ENCODE data around the gene DLG5.
A peak's percentile ranks its signal among the peaks of the same experiment; 100 is the strongest.

DLG5 gene, protein sequence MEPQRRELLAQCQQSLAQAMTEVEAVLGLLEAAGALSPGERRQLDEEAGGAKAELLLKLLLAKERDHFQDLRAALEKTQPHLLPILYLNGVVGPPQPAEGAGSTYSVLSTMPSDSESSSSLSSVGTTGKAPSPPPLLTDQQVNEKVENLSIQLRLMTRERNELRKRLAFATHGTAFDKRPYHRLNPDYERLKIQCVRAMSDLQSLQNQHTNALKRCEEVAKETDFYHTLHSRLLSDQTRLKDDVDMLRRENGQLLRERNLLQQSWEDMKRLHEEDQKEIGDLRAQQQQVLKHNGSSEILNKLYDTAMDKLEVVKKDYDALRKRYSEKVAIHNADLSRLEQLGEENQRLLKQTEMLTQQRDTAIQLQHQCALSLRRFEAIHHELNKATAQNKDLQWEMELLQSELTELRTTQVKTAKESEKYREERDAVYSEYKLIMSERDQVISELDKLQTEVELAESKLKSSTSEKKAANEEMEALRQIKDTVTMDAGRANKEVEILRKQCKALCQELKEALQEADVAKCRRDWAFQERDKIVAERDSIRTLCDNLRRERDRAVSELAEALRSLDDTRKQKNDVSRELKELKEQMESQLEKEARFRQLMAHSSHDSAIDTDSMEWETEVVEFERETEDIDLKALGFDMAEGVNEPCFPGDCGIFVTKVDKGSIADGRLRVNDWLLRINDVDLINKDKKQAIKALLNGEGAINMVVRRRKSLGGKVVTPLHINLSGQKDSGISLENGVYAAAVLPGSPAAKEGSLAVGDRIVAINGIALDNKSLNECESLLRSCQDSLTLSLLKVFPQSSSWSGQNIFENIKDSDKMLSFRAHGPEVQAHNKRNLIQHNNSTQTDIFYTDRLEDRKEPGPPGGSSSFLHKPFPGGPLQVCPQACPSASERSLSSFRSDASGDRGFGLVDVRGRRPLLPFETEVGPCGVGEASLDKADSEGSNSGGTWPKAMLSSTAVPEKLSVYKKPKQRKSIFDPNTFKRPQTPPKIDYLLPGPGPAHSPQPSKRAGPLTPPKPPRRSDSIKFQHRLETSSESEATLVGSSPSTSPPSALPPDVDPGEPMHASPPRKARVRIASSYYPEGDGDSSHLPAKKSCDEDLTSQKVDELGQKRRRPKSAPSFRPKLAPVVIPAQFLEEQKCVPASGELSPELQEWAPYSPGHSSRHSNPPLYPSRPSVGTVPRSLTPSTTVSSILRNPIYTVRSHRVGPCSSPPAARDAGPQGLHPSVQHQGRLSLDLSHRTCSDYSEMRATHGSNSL (N-terminal part only)

DNA sequence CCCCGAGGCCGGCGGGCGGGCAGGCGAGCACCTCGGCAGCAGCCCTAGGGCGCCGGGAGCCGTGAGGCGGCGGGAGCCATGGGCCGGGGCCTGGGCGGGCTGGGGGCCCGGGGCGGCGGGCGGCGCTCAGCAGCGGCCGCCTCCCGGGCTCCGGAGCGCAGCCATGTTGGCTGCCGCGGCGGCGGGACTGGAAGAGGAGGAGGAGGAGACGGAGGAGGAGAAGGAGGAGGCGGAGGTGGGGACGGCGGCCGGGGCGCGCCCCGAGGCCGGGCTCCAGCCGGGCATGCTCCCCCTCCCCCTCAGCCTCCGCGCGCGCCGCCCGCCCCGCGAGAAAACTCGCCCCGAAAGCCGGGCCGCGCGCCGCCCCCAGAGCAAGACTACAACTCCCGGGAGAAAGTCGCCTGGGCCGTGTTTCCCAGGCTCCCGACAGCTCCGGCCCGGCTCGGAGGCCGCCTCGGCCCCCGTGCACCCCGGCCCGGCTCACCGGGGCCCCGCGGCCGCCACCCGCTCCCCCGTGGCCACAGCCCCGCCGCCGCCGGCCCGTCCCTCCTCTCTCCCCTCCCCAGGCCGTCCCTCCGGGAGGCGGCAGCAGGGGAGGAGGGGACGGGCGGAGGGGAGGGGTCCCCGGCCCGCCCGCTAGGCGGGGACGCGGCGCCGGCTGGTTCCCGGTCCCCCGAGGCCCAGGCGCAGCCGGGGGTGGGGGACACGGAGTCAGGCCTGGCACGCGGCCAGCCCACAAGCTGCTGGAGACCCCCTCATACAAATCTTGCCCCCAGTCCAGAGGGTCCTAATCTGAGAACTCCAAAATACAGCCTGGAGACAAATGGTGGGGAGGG is at the start of gene DLG5:
TSS of gene DLG5 (minus strand) at position 190 of the 836 bp plus-strand sequence. CDS start 235 bp downstream, outside the sequence.
- Histone ChIP-seq H3K27me3 (ENCODE audit: control insufficient read depth, insufficient read depth, low read length) (peaks cover 9% of the 10 kb centered on the region; the same call in 1 of the 2 replicates), H3K27ac (ENCODE audit: low read depth, low read length) (peak within 1 kb of the TSS; percentile 56), H3K36me3 (ENCODE audit: control insufficient read depth, insufficient read depth, low read length) (0 out of 2 replicates have a peak, but pooled peaks cover 9% of the 10 kb centered on the region), H3K4me1 (ENCODE audit: control insufficient read depth, insufficient read depth, low read length) (peaks cover 32% of the 10 kb centered on the region), H3K4me3 (ENCODE audit: low read depth, low read length) (peak within 1 kb of the TSS; percentile 76), H3K9me3 (ENCODE audit: control insufficient read depth, insufficient read depth, low read length) (no peaks in the 10 kb centered on the region), H3K9ac (ENCODE audit: low read depth, low read length) (peak within 1 kb of the TSS; percentile 82)

DNA sequence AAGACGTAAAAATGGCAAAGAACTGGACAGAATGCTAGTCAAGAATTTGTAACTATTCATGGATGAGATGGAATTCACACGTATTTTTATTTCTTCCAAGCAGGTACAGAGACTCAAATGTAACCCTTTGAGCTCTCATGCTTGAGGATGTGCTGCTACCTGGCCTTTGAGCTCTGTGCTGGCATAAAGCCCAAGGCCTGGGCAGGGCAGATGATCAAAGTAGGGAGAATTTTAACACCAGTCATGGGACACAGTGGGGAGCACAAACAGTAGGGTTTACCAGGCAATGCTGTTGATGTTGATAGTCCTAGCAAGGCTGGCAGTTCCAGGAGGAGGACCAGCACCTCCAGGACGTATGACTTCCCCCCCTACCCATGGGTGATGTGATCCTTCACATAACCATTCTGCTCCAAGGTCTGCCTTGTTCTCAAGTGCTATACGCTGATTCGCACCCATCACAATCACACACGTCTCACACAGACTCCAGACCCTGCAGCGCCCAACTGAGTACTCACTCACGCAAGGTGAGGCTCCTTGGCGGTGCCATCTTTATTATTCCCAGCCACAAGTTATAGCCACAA is 48.6 kb upstream of the DLG5 start:
- no peaks in the 10 kb centered on the region for H3K9me3 ChIP-seq (ENCODE audit: control insufficient read depth, insufficient read depth, low read length)
- H3K9ac ChIP-seq (ENCODE audit: low read depth, low read length) = no peak overlapping the region
- H3K36me3 ChIP-seq (ENCODE audit: control insufficient read depth, insufficient read depth, low read length) = peaks cover 38% of the 10 kb centered on the region
- no peak overlapping the region for H3K4me3 ChIP-seq (ENCODE audit: low read depth, low read length)
- H3K4me1 ChIP-seq (ENCODE audit: control insufficient read depth, insufficient read depth, low read length) = peaks cover 11% of the 10 kb centered on the region
- H3K27me3 ChIP-seq (ENCODE audit: control insufficient read depth, insufficient read depth, low read length) = no peaks in the 10 kb centered on the region
- H3K27ac ChIP-seq (ENCODE audit: low read depth, low read length) = no peak overlapping the region

DNA sequence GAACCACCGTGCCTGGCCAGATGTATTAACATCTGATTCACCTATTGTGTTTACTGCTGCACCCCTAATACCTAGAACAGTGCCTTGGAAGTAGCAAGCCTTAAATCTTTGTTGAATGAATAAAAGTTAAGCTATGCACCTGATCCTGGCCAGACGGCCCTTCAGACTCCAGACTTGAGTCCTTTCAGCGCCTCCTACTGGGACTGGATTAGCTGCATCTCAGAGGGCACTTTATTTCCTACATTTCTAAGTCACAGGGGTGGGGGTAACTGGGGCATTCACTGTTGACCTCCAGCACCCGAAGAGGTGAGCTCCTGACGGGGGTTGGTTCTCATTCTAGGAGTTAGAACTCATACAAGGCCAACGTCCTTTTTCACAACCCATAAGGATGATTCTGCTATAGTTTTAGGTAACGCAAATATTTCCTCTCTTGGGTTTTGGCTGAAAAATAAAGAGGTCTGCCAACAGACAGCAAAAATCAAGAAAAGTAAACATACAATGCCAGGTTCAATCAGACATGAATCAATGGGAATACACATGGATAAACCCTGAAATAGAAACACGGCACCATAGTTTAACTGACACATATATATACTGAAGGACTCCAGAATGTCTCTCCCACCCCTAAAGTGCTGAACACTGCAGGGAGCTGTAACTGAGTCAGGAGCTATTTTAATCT is 48.0 kb upstream of the DLG5 start:
- Histone ChIP-seq H3K9ac (ENCODE audit: low read depth, low read length) (no peak overlapping the region), H3K27ac (ENCODE audit: low read depth, low read length) (no peak overlapping the region), H3K4me1 (ENCODE audit: control insufficient read depth, insufficient read depth, low read length) (peaks cover 11% of the 10 kb centered on the region), H3K4me3 (ENCODE audit: low read depth, low read length) (no peak overlapping the region), H3K27me3 (ENCODE audit: control insufficient read depth, insufficient read depth, low read length) (no peaks in the 10 kb centered on the region), H3K9me3 (ENCODE audit: control insufficient read depth, insufficient read depth, low read length) (no peaks in the 10 kb centered on the region), H3K36me3 (ENCODE audit: control insufficient read depth, insufficient read depth, low read length) (peaks cover 32% of the 10 kb centered on the region)

DNA sequence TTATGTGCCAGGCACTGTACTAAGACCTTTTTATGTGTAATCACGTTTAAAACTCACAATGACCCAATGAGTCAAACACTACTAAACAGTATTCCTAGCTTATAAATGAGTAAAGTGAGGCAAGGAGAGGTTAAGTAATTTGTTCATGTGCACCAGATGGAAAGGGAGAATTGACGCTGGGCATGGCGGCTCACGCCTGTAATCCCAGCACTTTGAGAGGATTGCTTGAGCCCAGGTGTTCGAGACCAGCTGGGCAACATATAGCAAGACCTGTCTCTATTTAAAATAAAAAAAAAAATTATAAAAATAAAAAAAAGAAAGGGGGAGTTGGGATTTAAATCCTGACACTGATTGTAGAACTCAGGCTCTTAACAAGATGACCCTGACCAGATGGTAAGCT is 46.7 kb upstream of the DLG5 start:
- H3K9ac ChIP-seq (ENCODE audit: low read depth, low read length) = no peak overlapping the region
- H3K9me3 ChIP-seq (ENCODE audit: control insufficient read depth, insufficient read depth, low read length) = no peaks in the 10 kb centered on the region
- H3K4me3 ChIP-seq (ENCODE audit: low read depth, low read length) = no peak overlapping the region
- no peaks in the 10 kb centered on the region for H3K27me3 ChIP-seq (ENCODE audit: control insufficient read depth, insufficient read depth, low read length)
- peaks cover 11% of the 10 kb centered on the region for H3K4me1 ChIP-seq (ENCODE audit: control insufficient read depth, insufficient read depth, low read length)
- no peak overlapping the region for H3K27ac ChIP-seq (ENCODE audit: low read depth, low read length)
- H3K36me3 ChIP-seq (ENCODE audit: control insufficient read depth, insufficient read depth, low read length) = peaks cover 21% of the 10 kb centered on the region

DNA sequence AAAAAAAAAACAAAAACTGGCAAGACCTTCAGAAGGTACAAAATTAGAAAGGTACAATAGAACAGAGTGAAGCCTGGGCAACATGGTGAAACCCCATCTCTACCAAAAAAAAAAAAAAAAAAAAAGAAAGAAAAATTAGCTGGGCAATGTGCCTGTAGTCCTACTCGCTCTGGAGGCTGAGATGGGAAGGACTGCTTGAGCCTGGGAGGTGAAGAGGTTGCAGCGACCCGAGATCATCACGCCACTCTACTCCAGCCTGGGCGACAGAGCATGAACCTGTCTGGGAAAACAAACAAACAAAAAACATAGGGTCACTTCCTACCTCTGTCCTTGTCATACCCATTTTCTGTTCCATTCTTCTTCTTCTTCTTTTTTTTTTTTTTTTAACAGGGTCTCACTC is 45.6 kb upstream of the DLG5 start:
- Histone ChIP-seq H3K9ac (ENCODE audit: low read depth, low read length) (no peak overlapping the region), H3K9me3 (ENCODE audit: control insufficient read depth, insufficient read depth, low read length) (no peaks in the 10 kb centered on the region), H3K27me3 (ENCODE audit: control insufficient read depth, insufficient read depth, low read length) (no peaks in the 10 kb centered on the region), H3K36me3 (ENCODE audit: control insufficient read depth, insufficient read depth, low read length) (peaks cover 10% of the 10 kb centered on the region), H3K4me1 (ENCODE audit: control insufficient read depth, insufficient read depth, low read length) (peaks cover 11% of the 10 kb centered on the region), H3K4me3 (ENCODE audit: low read depth, low read length) (no peak overlapping the region), H3K27ac (ENCODE audit: low read depth, low read length) (no peak overlapping the region)

DNA sequence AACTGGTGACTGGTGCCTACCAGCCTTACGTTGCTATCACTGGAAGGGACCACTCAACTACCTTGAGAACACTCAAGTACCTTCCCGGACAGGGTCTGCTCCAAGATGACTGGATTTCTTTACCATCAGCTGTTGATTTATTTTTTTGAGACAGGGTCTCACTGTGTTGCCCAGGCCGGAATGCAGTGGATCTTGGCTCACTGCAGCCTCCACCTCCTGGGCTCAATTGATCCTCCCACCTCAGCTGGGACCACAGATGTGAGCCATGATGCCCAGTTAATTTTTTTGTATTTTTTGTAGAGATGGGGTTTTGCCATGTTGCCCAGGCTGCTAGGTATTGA is 45.2 kb upstream of the DLG5 start:
- Histone ChIP-seq H3K9me3 (ENCODE audit: control insufficient read depth, insufficient read depth, low read length) (no peaks in the 10 kb centered on the region), H3K9ac (ENCODE audit: low read depth, low read length) (no peak overlapping the region), H3K36me3 (ENCODE audit: control insufficient read depth, insufficient read depth, low read length) (peaks cover 6% of the 10 kb centered on the region), H3K27ac (ENCODE audit: low read depth, low read length) (peak overlapping the region; percentile 73), H3K4me1 (ENCODE audit: control insufficient read depth, insufficient read depth, low read length) (peaks cover 11% of the 10 kb centered on the region), H3K27me3 (ENCODE audit: control insufficient read depth, insufficient read depth, low read length) (no peaks in the 10 kb centered on the region), H3K4me3 (ENCODE audit: low read depth, low read length) (no peak overlapping the region)

DNA sequence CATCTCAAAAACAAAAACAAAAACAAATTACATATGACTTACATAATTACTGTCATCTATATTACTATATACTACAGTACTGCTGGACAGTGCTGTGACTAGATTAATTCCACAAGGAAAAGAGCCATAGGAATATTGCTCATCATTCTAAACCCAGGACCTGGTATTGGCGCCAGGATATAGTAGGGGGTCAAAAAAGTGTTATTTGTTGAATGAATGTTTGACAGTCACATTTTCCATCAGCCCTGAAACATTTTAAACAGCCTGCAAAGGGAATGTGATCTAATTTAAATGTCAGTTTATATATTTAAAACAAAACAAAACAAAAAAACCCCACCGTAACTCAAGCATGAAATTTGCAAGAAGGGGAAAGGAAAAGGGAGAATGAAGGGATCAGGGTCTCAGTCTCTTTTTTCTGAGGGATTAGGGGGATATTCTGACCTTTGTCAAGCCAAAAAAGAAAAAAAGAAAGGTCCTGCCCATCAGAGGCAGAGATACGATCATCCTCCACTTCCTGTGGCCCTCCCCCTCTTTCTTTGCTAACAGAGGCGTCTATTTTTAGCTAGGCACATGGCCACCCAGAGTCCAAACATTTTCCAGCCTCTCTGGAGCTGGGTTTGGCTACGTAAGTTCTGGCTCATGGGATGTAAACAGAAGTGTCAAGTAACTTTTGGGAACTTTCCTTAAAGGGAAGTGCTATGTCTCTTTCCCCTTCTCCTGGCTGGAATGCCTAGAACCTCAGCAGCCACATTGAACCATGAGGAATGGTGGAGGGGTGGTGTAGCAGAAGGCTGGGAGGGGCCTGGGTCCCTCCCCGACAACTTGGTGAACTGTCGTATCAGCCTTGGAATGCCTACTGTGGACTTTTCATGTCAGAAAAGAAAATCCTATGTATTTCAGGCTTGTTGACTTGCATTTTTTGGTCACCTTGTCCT is 44.6 kb upstream of the DLG5 start:
- H3K9me3 ChIP-seq (ENCODE audit: control insufficient read depth, insufficient read depth, low read length) = no peaks in the 10 kb centered on the region
- H3K27ac ChIP-seq (ENCODE audit: low read depth, low read length) = peak overlapping the region; percentile 73
- no peaks in the 10 kb centered on the region for H3K27me3 ChIP-seq (ENCODE audit: control insufficient read depth, insufficient read depth, low read length)
- peaks cover 11% of the 10 kb centered on the region for H3K4me1 ChIP-seq (ENCODE audit: control insufficient read depth, insufficient read depth, low read length)
- no peaks in the 10 kb centered on the region for H3K36me3 ChIP-seq (ENCODE audit: control insufficient read depth, insufficient read depth, low read length)
- H3K4me3 ChIP-seq (ENCODE audit: low read depth, low read length) = no peak overlapping the region
- no peak overlapping the region for H3K9ac ChIP-seq (ENCODE audit: low read depth, low read length)

DNA sequence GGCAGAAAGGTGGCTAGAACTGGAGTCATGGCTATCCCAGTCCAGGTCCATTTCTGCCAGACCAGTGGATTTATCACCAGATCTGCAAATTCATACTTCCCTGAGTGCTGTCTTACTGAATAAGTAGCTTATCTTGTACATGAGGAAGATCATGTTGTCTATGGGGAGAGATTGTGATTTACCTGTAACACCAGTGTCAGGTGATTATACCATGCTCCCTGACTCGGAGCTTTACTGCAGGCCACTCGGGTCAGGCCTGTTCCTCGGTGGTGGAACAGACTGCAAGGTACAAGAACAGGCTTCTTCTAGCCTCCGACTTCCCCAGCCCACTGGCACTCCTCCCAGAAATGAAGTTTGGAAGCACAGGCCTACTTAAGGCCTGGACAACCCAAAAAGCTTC is 42.6 kb upstream of the DLG5 start:
- no peak overlapping the region for H3K9ac ChIP-seq (ENCODE audit: low read depth, low read length)
- H3K4me3 ChIP-seq (ENCODE audit: low read depth, low read length) = no peak overlapping the region
- H3K27me3 ChIP-seq (ENCODE audit: control insufficient read depth, insufficient read depth, low read length) = no peaks in the 10 kb centered on the region
- no peaks in the 10 kb centered on the region for H3K36me3 ChIP-seq (ENCODE audit: control insufficient read depth, insufficient read depth, low read length)
- peaks cover 3% of the 10 kb centered on the region; the same call in 1 of the 2 replicates for H3K9me3 ChIP-seq (ENCODE audit: control insufficient read depth, insufficient read depth, low read length)
- no peak overlapping the region for H3K27ac ChIP-seq (ENCODE audit: low read depth, low read length)
- peaks cover 8% of the 10 kb centered on the region for H3K4me1 ChIP-seq (ENCODE audit: control insufficient read depth, insufficient read depth, low read length)

DNA sequence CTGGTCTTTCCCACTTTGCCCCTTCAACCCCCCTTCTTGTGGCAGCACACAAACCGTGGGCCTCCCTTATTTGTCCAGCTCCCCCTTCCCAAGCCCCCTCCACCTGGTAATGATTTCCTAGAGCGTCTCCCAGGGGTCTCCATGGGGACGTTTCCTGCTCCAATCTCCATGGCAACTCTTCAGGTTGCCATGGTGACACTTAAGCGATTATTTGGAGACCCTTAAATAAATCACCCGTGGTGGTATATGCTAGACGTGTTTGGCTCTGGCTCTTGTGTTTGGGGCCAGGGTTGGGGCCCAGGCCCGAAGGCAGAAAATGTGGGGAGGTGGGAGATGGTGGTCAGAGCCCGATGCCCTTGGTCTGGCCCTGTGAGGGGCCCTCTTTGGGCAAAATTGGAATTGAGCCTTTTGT is 41.1 kb upstream of the DLG5 start:
- Histone ChIP-seq H3K4me3 (ENCODE audit: low read depth, low read length) (no peak overlapping the region), H3K36me3 (ENCODE audit: control insufficient read depth, insufficient read depth, low read length) (no peaks in the 10 kb centered on the region), H3K27me3 (ENCODE audit: control insufficient read depth, insufficient read depth, low read length) (no peaks in the 10 kb centered on the region), H3K4me1 (ENCODE audit: control insufficient read depth, insufficient read depth, low read length) (peaks cover 8% of the 10 kb centered on the region), H3K9me3 (ENCODE audit: control insufficient read depth, insufficient read depth, low read length) (peaks cover 9% of the 10 kb centered on the region; the same call in 1 of the 2 replicates), H3K9ac (ENCODE audit: low read depth, low read length) (no peak overlapping the region), H3K27ac (ENCODE audit: low read depth, low read length) (no peak overlapping the region)
